Superior temporal gyrus (tissue), 1 donor: ENCODE data around the gene SAP30L.

ENCODE experiments used
- DNase-seq: peaks from one replicate; pipeline ENCODE4 v3.0.0-alpha.2; 2016; ENCODE audit errors: extremely low spot score

Gene SAP30L

GRCh38 chr5:154464438-154464837 is 18.6 kb downstream of the SAP30L start:
- no peak for DNase-seq

GRCh38 chr5:154465169-154465568 is 19.4 kb downstream of the SAP30L start:
- DNase-seq, result no peak

- no peak for DNase-seq
Measured at GRCh38 chr5:154466147-154466546, 20.4 kb downstream of the SAP30L start.

- DNase-seq, result no peak
Measured at GRCh38 chr5:154466671-154467070, 20.9 kb downstream of the SAP30L start.

GRCh38 chr5:154467655-154468354 is 22.0 kb downstream of the SAP30L start:
- DNase-seq, result peak; percentile 79

- DNase-seq, result no peak
Measured at GRCh38 chr5:154470137-154470536, 24.3 kb downstream of the SAP30L start.

- DNase-seq, result no peak
Measured at GRCh38 chr5:154470947-154471870, 25.4 kb downstream of the SAP30L start.

- DNase-seq, result no peak
Measured at GRCh38 chr5:154472871-154473580, 27.2 kb downstream of the SAP30L start.

- DNase-seq, result no peak
Measured at GRCh38 chr5:154473581-154474283, 27.9 kb downstream of the SAP30L start.

GRCh38 chr5:154474396-154475334 is 28.9 kb downstream of the SAP30L start:
- no peak for DNase-seq

GRCh38 chr5:154475591-154476353 is 30.0 kb downstream of the SAP30L start:
- DNase-seq, result no peak

- no peak for DNase-seq
Measured at GRCh38 chr5:154476354-154477205, 30.8 kb downstream of the SAP30L start.

- no peak for DNase-seq
Measured at GRCh38 chr5:154477382-154478223, 31.8 kb downstream of the SAP30L start.

GRCh38 chr5:154478224-154478565 is 32.4 kb downstream of the SAP30L start, which contains the start of gene HAND1:
Gene HAND1, minus strand, starts transcription at chr5:154478227. Its CDS starts 219 bp downstream, at chr5:154478008.
- DNase-seq, result no peak

- no peak for DNase-seq
Measured at GRCh38 chr5:154478752-154479159, 33.0 kb downstream of the SAP30L start.

GRCh38 chr5:154479160-154479943 is 33.6 kb downstream of the SAP30L start:
- no peak for DNase-seq
